ENCODE data around the gene STK32C.

DNA sequence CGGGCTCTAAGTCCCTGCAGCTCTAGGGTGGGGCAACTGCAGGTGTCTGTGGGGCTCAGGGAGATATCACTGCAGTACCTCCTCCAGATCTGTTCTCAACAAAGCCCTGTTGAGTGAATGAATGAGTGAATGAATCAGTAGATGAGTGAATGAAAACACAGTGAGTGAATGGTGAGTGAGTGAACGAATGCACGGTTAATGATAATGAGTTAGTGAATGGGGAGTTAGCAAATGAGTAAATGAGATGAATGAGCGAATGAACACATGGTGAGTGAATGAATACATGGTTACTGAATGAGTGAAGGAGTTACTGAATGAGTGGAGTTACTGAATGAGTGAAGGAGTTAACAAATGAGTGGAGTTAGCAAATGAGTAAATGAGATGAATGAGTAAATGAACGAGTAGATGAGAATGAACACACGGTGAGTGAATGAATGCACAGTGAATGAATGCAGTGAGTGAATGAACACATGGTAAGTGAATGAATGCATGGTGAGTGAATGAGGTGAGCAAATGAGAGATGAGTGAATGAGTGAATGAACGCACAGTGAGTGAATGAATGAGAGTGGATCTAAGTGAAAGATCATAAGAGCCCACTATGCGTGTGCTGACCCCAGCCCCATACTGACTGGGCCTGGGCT lies 34.3 kb downstream of the STK32C start:
- TF ChIP-seq, protein P1, sequence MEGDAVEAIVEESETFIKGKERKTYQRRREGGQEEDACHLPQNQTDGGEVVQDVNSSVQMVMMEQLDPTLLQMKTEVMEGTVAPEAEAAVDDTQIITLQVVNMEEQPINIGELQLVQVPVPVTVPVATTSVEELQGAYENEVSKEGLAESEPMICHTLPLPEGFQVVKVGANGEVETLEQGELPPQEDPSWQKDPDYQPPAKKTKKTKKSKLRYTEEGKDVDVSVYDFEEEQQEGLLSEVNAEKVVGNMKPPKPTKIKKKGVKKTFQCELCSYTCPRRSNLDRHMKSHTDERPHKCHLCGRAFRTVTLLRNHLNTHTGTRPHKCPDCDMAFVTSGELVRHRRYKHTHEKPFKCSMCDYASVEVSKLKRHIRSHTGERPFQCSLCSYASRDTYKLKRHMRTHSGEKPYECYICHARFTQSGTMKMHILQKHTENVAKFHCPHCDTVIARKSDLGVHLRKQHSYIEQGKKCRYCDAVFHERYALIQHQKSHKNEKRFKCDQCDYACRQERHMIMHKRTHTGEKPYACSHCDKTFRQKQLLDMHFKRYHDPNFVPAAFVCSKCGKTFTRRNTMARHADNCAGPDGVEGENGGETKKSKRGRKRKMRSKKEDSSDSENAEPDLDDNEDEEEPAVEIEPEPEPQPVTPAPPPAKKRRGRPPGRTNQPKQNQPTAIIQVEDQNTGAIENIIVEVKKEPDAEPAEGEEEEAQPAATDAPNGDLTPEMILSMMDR (IDR thresholded peaks at IDR 0.05): no peak
- TF ChIP-seq POLR2AphosphoS5 (IDR thresholded peaks at IDR 0.05; ENCODE audit: insufficient read depth in 1 of 2, low read depth in 1 of 2): no peak
